NCI-H524 treated with DMSO at 0.1 percent for 48 hours (cell line): ENCODE results near the gene NXPH3.
"Not testable (repeated sequence)": the region's sequence is repeated elsewhere in the genome, so short reads cannot be mapped to it uniquely, and the experiment has no call there.

Experiments
- DNase-seq: peaks from one replicate; lab custom pipeline; 2025; lab: John Stamatoyannopoulos, UW

The NXPH3 gene

GRCh38 chr17:49554694-49555494 lies 20.8 kb upstream of the NXPH3 start:
- no peak for DNase-seq

GRCh38 chr17:49555495-49556222 lies 20.0 kb upstream of the NXPH3 start:
- DNase-seq, result no peak

- peak; percentile 17 for DNase-seq
These were observed 19.3 kb upstream of the NXPH3 start for GRCh38 chr17:49556223-49556943.

- DNase-seq, result no peak
These were observed 18.2 kb upstream of the NXPH3 start for GRCh38 chr17:49557312-49558024.

- no peak for DNase-seq
These were observed 11.0 kb upstream of the NXPH3 start for GRCh38 chr17:49564638-49565037.

- DNase-seq, result no peak
These were observed 9.7 kb upstream of the NXPH3 start for GRCh38 chr17:49565948-49566491.

- no peak for DNase-seq
These were observed 9.0 kb upstream of the NXPH3 start for GRCh38 chr17:49566668-49567071.

GRCh38 chr17:49567104-49567521 lies 8.6 kb upstream of the NXPH3 start:
- no peak for DNase-seq

- DNase-seq, result no peak
These were observed 7.6 kb upstream of the NXPH3 start for GRCh38 chr17:49567871-49568694.

GRCh38 chr17:49568695-49569047 lies 7.0 kb upstream of the NXPH3 start:
- not testable (repeated sequence) for DNase-seq

GRCh38 chr17:49570540-49571242 lies 5.0 kb upstream of the NXPH3 start:
- DNase-seq, result no peak

- DNase-seq, result no peak
These were observed 4.4 kb upstream of the NXPH3 start for GRCh38 chr17:49571283-49571682.

GRCh38 chr17:49571764-49572163 lies 3.9 kb upstream of the NXPH3 start:
- DNase-seq, result no peak

- no peak for DNase-seq
These were observed 3.4 kb upstream of the NXPH3 start for GRCh38 chr17:49572226-49572625.

- DNase-seq, result no peak
These were observed 2.8 kb upstream of the NXPH3 start for GRCh38 chr17:49572806-49573420.

- no peak for DNase-seq
These were observed 2.0 kb upstream of the NXPH3 start for GRCh38 chr17:49573510-49574322.

- no peak for DNase-seq
These were observed 1.3 kb upstream of the NXPH3 start for GRCh38 chr17:49574323-49574781.

- DNase-seq, result no peak
These were observed 559 bp upstream of the NXPH3 start for GRCh38 chr17:49574945-49575678.
